Spleen (tissue), 11 donors: Measurements from ENCODE around the gene TOR1B. TPM values are rescaled to one million over a fixed set of nuclear protein-coding genes. Genes with fewer than 3 reads are reported as not detected.

Source experiments
- DNase-seq: peaks from one replicate; pipeline ENCODE4 v3.0.0-alpha.2; 2020
- H3K27ac ChIP-seq, 8 donors: fragments of 200-600 bp; sonication (generic) in 7 of 8; 1 replicate in 4 of 8; 2 replicates in 4 of 8; pipeline versions ENCODE4 v1.5.0 to v1.8.0; 2016 to 2021; ENCODE audit warnings: inconsistent platforms in 4 of 8, mild to moderate bottlenecking in 4 of 8, moderate library complexity in 1 of 8
- H3K27me3 ChIP-seq, 7 donors: fragments of 200-600 bp; sonication (generic) in 6 of 7; replicated peaks in 1 of 7; 1 replicate in 4 of 7; 2 replicates in 3 of 7; pipeline versions ENCODE4 v1.5.0 to v1.8.0; 2016 to 2021; ENCODE audit warnings: inconsistent platforms in 3 of 7, mild to moderate bottlenecking in 1 of 7
- H3K36me3 ChIP-seq, 6 donors: fragments of 200-600 bp; sonication (generic) in 5 of 6; 1 replicate in 4 of 6; 2 replicates in 2 of 6; pipeline versions ENCODE4 v1.5.0 to v1.8.0; 2016 to 2021; ENCODE audit warnings: inconsistent platforms in 2 of 6
- H3K4me1 ChIP-seq, 6 donors: fragments of 200-600 bp; sonication (generic) in 5 of 6; 1 replicate in 3 of 6; 2 replicates in 3 of 6; pipeline versions ENCODE4 v1.5.0 to v1.8.0; 2016 to 2021; ENCODE audit warnings: inconsistent platforms in 3 of 6
- H3K4me3 ChIP-seq, 8 donors: fragments of 200-600 bp; sonication (generic) in 7 of 8; 1 replicate in 4 of 8; 2 replicates in 4 of 8; pipeline versions ENCODE4 v1.5.0 to v1.8.0; 2016 to 2021; ENCODE audit warnings: inconsistent platforms in 4 of 8, mild to moderate bottlenecking in 4 of 8, moderate library complexity in 2 of 8
- H3K9me3 ChIP-seq, 8 donors: fragments of 200-600 bp; sonication (generic) in 7 of 8; 1 replicate in 4 of 8; 2 replicates in 4 of 8; pipeline versions ENCODE4 v1.5.0 to v1.8.0; 2016 to 2021; ENCODE audit warnings: inconsistent platforms in 4 of 8
- CTCF ChIP-seq, 11 experiments: fragments of 200-600 bp in 7 of 11; fragments of 450-650 bp in 4 of 11; sonication (generic) in 4 of 11; IDR thresholded peaks in 8 of 11; conservative IDR thresholded peaks in 3 of 11; 1 replicate in 7 of 11; 2 replicates in 4 of 11; pipeline versions ENCODE4 v1.4.0 to v1.8.0; 2016 to 2021; ENCODE audit warnings: antibody characterized with exemption in 11 of 11, inconsistent platforms in 4 of 11, mild to moderate bottlenecking in 1 of 11
- POLR2A ChIP-seq, 3 donors: fragments of 450-650 bp; IDR thresholded peaks; one replicate each; pipeline ENCODE4 v1.5.1; 2017; ENCODE audit warnings: antibody characterized with exemption in 3 of 3, mild to moderate bottlenecking in 1 of 3
- POLR2AphosphoS5 ChIP-seq, 3 donors: sonication (generic); formaldehyde crosslinking; IDR thresholded peaks; one replicate each; pipeline ENCODE4 v1.5.1; 2017; ENCODE audit warnings: antibody characterized with exemption in 3 of 3
- WGBS, 5 donors: extraction: QIAGEN DNeasy Blood & Tissue Kit in 3 of 5; methylation state at CpG; one replicate each; pipeline versions ENCODE4 v1.1.5 to v1.1.7; 2013 to 2018; 5-methylcytosine and 5-hydroxymethylcytosine counted together
- intact Hi-C: fragments of 100-400 bp; cut with DNase I; formaldehyde crosslinking; loops from one replicate; pipeline ENCODE4 v1.15.0; 2023; ENCODE audit warnings: low total_unique reads
- polyA plus RNA-seq, 3 donors: library from polyadenylated mRNA; stranded (reverse); fragments of 200-250 nt; gene quantifications; one replicate each; pipeline ENCODE4 v1.2.1, GENCODE V29; 2013
- total RNA-seq, 7 donors: library from RNA; depleted of rRNA in 3 of 7; stranded (reverse); fragments of >200 nt in 3 of 7; fragmentation: NEBNext Ultra II Directional in 4 of 7; extraction: Animal tissue kit (Norgen Biotek cat#: 25700) in 4 of 7; gene quantifications; one replicate each; pipeline versions ENCODE4 v1.1.0 to v1.2.1, GENCODE V29; 2016 to 2021
- donor health status: healthy with polysubstance abuse.
- donor health status: DM: no; HTN: no; CAD: no; lungs with moderate emphysema.
- donor health status: DM: no; HTN: no; CAD: no.
- donor health status: Bipolar disorder and iron deficiency.
- donor health status: healthy.
- donor health status: DM: no; HTN: no; CAD: no.
- donor health status: DM: yes; HTN: yes; CAD: no.

TOR1B gene
- total and polyA plus RNA-seq, 10 donors = 5.3 to 38.0 (median 17.5) TPM

GRCh38 chr9:129835860-129836223 is 32.9 kb downstream of the TOR1B start:
- H3K4me1 ChIP-seq = peaks cover 29 to 76% (median 59%) of the 10 kb centered on the region in 6 donors
- TF ChIP-seq POLR2A (IDR thresholded peaks at IDR 0.05) (no peak), CTCF (IDR thresholded peaks at IDR 0.05 in 8 of 11, conservative IDR thresholded peaks at IDR 0.05 in 3 of 11) (no peak), POLR2AphosphoS5 (IDR thresholded peaks at IDR 0.05) (no peak)
- WGBS, 5 donors = 0 to 1% (median 1%) methylated on average over 14 to 19 of the region's 19 CpGs
- peak overlapping the region; percentile 58 to 97 (median 94) for H3K4me3 ChIP-seq
- H3K9me3 ChIP-seq = no peaks in the 10 kb centered on the region
- no peaks in the 10 kb centered on the region for H3K27me3 ChIP-seq
- H3K27ac ChIP-seq = peak overlapping the region; percentile 89 to 95 (median 92)
- DNase-seq = no peak
- H3K36me3 ChIP-seq = peaks cover 0 to 40% (median 22%) of the 10 kb centered on the region in 6 donors
- intact Hi-C loops = no loop called here

- Histone ChIP-seq H3K27ac (peak overlapping the region; percentile 89 to 95 (median 92)), H3K4me1 (peaks cover 29 to 79% (median 59%) of the 10 kb centered on the region in 6 donors), H3K36me3 (peaks cover 0 to 35% (median 16%) of the 10 kb centered on the region in 6 donors), H3K9me3 (no peaks in the 10 kb centered on the region), H3K27me3 (no peaks in the 10 kb centered on the region), H3K4me3 (peak overlapping the region; percentile 58 to 97 (median 94))
- peak; percentile 84 for DNase-seq
- intact Hi-C loops = no loop called here
- TF ChIP-seq CTCF (IDR thresholded peaks at IDR 0.05 in 8 of 11, conservative IDR thresholded peaks at IDR 0.05 in 3 of 11) (no peak), POLR2AphosphoS5 (IDR thresholded peaks at IDR 0.05) (peak in 1 of 3 donors; percentile 62)
- 24 to 31% (median 26%) methylated on average over 16 of the region's 16 CpGs for WGBS, 5 donors
Measured at GRCh38 chr9:129836311-129837007, 33.5 kb downstream of the TOR1B start.

GRCh38 chr9:129838707-129839259 is 35.8 kb downstream of the TOR1B start:
- WGBS, 5 donors = 81 to 88% (median 84%) methylated on average over 12 of the region's 12 CpGs
- intact Hi-C loops = no loop called here

More at GRCh38 chr9:129838707-129839259, 35.8 kb downstream of the TOR1B start:
- Histone ChIP-seq H3K27ac (peak overlapping the region in 2 of 8 donors; percentile 26 to 56), H3K9me3 (no peaks in the 10 kb centered on the region), H3K27me3 (no peaks in the 10 kb centered on the region), H3K4me1 (peaks cover 22 to 66% (median 52%) of the 10 kb centered on the region in 6 donors), H3K4me3 (no peak overlapping the region), H3K36me3 (peaks cover 0 to 33% (median 0%) of the 10 kb centered on the region in 6 donors)
- TF ChIP-seq CTCF (IDR thresholded peaks at IDR 0.05 in 8 of 11, conservative IDR thresholded peaks at IDR 0.05 in 3 of 11) (no peak), POLR2A (IDR thresholded peaks at IDR 0.05) (no peak)
- DNase-seq = no peak
